ENCODE results near the gene ESPN. TPM values are rescaled to one million over a fixed set of nuclear protein-coding genes. Genes with fewer than 3 reads are reported as not detected.
"Not testable (repeated sequence)": the region's sequence is repeated elsewhere in the genome, so short reads cannot be mapped to it uniquely, and the experiment has no call there.

Gene ESPN
- total RNA-seq, 2 experiments from 2014 or later, result 0.83 to 1.5 TPM

DNA sequence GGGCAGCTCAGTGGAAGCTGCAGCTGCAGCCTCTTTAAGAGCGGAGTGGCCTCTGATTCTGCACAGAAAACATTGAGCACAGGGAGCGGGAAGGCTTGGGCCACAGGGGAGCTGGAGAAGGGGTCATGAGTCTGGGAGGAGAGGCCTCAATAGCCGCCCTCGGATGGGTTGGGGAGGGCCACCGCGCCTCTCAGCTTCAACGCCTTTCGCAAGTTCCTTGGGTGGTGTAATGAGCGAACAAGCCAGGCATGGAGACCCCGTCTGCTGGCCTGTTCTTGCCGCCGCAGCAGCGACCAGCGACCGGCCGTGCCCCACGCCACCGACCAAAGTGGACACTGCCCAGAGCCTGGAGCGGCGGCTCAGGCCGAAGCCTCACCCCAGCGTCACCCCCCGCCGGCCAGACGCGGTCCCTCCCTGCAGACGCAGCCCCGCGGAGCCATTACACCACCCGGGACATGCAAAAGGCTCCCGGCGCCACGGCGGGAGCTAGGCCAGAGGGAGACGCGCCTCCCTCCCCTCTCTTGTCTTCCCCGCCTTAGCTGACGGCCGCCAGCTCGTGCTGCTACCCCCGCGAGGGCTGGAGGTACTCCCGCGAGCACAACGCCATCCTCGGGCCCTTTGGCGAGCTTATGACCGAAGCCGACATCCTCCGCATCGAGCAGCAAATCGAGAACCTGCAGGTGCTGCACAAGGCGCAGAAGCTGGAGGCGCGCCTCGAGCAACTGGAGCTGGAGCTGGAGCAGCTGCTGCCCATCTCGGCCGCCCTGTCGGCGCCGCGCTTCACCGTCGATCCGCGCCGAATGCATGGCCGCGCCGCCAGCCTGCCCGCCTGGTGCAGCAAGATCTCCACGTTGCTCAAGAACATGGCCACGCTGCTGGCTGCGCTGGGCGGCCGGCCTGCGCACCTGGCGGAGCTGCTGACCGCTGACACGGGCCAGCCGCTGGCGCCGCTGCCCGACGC, 29.6 kb downstream of the ESPN start:
- POLR2A ChIA-PET, result not testable (repeated sequence)
- H3K27me3 Mint-ChIP-seq, result peaks cover 33% of the 10 kb centered on the region
- DNase-seq, result peak; percentile 34

DNA sequence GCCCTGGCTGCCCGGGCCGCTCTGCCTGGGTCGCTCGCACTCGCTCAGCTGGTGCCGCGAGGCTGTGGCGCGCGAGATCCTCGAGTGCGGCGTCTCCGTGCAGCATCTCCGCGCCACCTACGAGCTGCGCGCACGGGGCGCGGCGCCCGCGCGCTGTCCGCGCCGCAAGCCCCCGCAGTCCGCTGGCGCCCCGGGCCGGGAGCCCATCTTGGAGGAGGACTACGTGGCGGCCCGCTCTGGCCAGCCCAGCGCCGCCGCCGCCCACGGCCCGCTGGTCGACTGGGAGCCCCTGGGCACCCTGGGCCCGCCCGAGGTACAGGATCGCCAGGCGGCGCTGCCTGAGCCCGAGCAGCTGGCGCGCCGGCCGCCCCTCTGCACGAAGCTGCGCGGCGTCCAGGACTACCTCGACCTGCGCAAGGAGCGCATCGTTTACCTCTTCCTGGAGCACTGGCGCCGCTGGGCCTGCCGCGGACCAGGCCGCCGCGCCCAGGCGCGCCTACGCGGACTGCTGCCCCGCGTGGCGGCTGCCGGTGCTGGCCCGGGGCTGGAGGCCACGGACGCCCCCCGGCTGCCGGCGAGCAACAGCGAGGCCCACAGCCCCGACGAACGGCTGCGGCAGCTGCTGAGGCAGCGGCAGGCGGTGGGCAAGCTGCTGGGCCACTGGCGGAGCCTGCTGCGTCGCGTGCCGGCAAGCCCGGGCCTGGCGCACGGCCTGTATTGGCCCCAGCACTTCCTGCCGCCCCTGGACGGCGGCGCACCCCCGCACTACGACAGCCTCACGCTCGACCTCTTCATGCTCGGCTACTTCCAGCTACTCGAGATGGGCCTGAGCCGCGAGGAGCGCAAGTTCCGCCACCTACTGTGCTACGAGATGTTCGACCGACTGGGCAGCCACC, 30.5 kb downstream of the ESPN start:
- Mint-ChIP-seq H3K36me3 (no peaks in the 10 kb centered on the region), H3K27ac (no peak overlapping the region), H3K27me3 (peaks cover 25% of the 10 kb centered on the region), H3K4me1 (ENCODE audit: low read depth) (peaks cover 18% of the 10 kb centered on the region), H3K9me3 (no peaks in the 10 kb centered on the region), H3K4me3 (no peak overlapping the region)
- POLR2A ChIA-PET, result no interaction called here
- CTCF ChIA-PET, result interaction anchor here (0.7 to 3.5 kb wide), 10 partner anchors 9 to 208 kb away, joined by 3 to 36 read pairs (median 4); no protein-coding TSS in a partner anchor
- intact Hi-C loops (cut with micrococcal nuclease), result no loop called here
- DNase-seq, result peak; percentile 49

More for the DNA sequence above, 29.6 kb downstream of the ESPN start:
- H3K27ac Mint-ChIP-seq; H3K4me3 Mint-ChIP-seq; H3K36me3 Mint-ChIP-seq; H3K9me3 Mint-ChIP-seq; intact Hi-C loops (cut with micrococcal nuclease): not testable (repeated sequence)
- H3K4me1 Mint-ChIP-seq (ENCODE audit: low read depth), result peaks cover 19% of the 10 kb centered on the region
- CTCF ChIA-PET, result interaction anchor here (0.7 to 3.5 kb wide), 10 partner anchors 9 to 207 kb away, joined by 3 to 36 read pairs (median 4); no protein-coding TSS in a partner anchor

DNA sequence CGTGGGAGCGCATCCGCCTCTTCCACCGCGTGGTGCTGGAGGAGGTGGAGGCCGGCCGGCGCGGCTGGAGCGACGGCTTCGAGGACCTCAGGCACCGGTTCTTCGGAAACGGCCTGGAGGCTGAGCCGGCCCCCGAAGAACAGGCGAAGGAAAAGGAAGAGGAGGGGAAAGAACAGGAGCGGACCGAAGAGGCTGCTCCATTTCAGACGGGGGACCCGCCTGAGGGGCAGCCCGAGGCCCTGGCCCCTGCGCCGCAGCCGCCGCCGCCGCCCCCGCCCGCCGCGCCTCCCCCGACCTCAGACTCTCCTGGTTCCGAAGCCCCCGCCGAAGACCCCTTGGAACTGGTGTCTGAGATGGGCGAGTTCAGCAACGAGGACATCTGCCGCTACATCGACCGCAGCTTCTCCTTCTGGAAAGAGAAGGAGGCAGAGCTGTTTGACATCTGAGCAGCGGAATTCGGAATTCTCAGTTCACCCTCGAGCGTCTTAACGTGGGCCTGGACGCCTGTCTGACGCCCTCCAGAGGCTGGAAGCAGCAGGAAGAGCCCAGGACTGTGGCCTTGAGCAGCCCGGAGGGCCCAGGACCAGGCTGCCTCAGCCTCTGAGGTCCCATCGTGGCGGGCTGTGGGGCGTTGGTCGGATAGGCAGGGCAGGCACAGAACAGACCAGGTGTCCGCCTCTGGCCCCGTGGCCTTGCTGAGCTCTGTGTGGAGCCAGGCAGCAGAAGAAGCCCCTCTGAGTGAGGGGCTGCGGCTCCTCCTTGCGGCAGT, 31.4 kb downstream of the ESPN start:
- H3K27ac Mint-ChIP-seq; H3K4me3 Mint-ChIP-seq; intact Hi-C loops (cut with micrococcal nuclease); POLR2A ChIA-PET; H3K36me3 Mint-ChIP-seq; H3K9me3 Mint-ChIP-seq; DNase-seq: not testable (repeated sequence)
- H3K4me1 Mint-ChIP-seq (ENCODE audit: low read depth), result peaks cover 27% of the 10 kb centered on the region
- H3K27me3 Mint-ChIP-seq, result peaks cover 18% of the 10 kb centered on the region
- CTCF ChIA-PET, result interaction anchor here (1.8 to 3.5 kb wide), 5 partner anchors 8 to 208 kb away, joined by 5 to 36 read pairs (median 10); no protein-coding TSS in a partner anchor

DNA sequence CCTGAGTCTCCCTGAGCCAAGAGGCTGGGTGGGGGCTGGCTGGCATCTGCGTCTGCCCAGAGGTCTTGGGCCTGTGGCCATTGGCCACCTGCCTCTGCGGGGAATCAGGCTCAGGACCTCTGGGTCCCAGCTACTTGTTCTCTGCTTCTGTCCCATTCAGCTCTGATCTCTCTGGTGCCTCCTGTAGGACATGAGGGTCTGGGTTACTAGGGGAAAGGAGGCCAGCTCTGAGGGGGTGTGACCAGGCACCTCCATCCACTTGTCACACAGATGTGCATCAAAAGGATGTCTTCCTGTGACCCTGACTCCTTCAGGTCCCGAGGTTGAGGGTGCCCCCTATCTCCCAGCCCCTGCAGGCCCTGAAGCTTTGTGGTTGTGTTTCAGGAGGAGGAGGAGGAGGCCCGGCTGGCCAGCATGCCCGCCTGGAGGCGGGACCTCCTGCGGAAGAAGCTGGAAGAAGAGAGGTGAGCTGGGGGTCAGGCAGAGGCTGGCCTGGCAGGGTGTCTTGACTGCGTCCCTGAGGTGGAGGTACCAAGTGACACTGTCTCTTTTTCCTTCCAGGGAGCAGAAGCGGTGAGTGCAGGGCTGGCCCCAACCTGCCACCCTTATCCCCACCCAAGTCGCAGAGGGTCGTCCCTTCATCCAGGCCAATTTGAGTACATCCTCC, 32.4 kb downstream of the ESPN start:
- H3K4me1 Mint-ChIP-seq (ENCODE audit: low read depth), result peaks cover 35% of the 10 kb centered on the region
- H3K4me3 Mint-ChIP-seq, result no peak overlapping the region
- peaks cover 16% of the 10 kb centered on the region for H3K27me3 Mint-ChIP-seq
- intact Hi-C loops (cut with micrococcal nuclease), result no loop called here
- CTCF ChIA-PET, result interaction anchor here (0.9 to 3.5 kb wide), 3 partner anchors 10 to 17 kb away, joined by 3 to 36 read pairs (median 6); no protein-coding TSS in a partner anchor
- peaks cover 14% of the 10 kb centered on the region for H3K36me3 Mint-ChIP-seq
- no peak overlapping the region for H3K27ac Mint-ChIP-seq
- H3K9me3 Mint-ChIP-seq, result no peaks in the 10 kb centered on the region
- DNase-seq, result no peak
- POLR2A ChIA-PET, result no interaction called here

DNA sequence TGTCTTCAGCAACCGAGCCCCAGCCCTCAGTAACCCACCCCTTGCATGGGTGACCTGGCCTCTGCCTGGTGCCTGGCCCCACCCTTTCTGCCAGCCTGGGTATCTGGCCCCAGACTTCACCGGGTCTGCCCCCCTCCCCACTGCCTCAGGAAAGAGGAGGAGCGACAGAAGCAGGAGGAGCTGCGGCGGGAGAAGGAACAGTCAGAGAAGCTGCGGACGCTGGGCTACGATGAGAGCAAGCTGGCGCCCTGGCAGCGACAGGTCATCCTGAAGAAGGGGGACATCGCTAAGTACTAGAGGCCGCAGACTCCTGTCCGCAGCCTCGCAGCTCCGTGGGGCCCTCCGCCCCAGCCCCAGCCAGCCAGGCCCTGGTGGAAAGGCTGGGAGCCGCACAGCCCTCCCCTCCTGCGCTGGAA, 35.3 kb downstream of the ESPN start:
- CTCF ChIA-PET, result interaction anchor here (0.8 to 3.2 kb wide), 9 partner anchors 12 to 214 kb away, joined by 3 to 22 read pairs (median 6); partner anchors contain the start of gene PLEKHG5
- peak overlapping the region; percentile 95 for H3K27ac Mint-ChIP-seq
- H3K9me3 Mint-ChIP-seq, result no peaks in the 10 kb centered on the region
- H3K36me3 Mint-ChIP-seq, result peaks cover 35% of the 10 kb centered on the region
- POLR2A ChIA-PET, result interaction anchor here (0.6 to 1.5 kb wide), 6 partner anchors 10 to 224 kb away, joined by 3 to 8 read pairs (median 4); partner anchors contain the start of gene ICMT
- peak; percentile 86 for DNase-seq
- peaks cover 2% of the 10 kb centered on the region for H3K27me3 Mint-ChIP-seq
- H3K4me1 Mint-ChIP-seq (ENCODE audit: low read depth), result peaks cover 53% of the 10 kb centered on the region
- peak overlapping the region; percentile 81 for H3K4me3 Mint-ChIP-seq
- intact Hi-C loops (cut with micrococcal nuclease), result loop anchor here (2.0 to 5.0 kb wide), 2 partner anchors 143 to 263 kb away; partner anchors contain the start of genes KLHL21 and RPL22

DNA sequence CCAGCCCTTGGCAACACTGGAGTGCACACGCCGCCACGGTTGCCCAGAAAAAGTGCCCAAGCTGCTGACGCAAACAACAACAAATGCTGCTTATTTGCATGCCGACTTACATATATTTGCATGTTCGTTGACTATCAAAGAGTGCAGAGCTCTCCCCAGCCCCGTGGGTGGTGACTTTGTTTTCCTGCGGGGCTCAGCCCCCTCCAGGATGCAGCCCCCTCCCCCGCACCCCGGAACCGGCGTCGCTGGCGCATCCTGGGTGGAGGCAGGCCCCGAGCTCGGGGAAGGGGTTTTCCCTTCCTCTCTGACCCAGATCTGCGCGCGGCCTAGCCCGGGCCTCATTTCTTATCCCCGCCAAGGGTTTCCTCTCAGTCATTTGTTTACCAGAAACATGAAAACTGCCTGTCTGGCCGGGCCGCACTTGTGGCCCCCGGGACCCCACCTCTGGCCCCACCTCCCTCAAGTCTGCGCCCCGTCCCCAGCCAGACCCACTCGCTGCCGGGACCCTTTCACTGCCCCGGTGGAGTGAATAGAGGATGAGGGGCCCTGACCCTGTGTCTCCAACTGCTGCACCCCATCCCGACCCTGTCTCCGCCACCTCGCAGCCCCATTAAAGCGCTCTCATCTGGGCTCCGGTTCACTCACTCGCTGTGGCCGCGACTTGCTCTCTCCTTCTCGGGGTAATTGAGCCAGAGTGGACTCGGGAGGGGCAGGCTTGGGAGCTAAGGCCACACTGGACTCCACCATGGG, 35.9 kb downstream of the ESPN start:
- intact Hi-C loops (cut with micrococcal nuclease), result loop anchor here (2.0 to 5.0 kb wide), 2 partner anchors 142 to 263 kb away; partner anchors contain the start of genes KLHL21 and RPL22
- peaks cover 35% of the 10 kb centered on the region for H3K36me3 Mint-ChIP-seq
- H3K27ac Mint-ChIP-seq, result peak overlapping the region; percentile 95
- ChIA-PET CTCF (interaction anchor here (0.8 to 3.2 kb wide), 8 partner anchors 12 to 214 kb away, joined by 3 to 22 read pairs (median 9); partner anchors contain the start of gene PLEKHG5), POLR2A (interaction anchor here (0.6 to 1.5 kb wide), 7 partner anchors 11 to 225 kb away, joined by 3 to 8 read pairs (median 4); partner anchors contain the start of gene ICMT)
- DNase-seq, result peak; percentile 94
- H3K9me3 Mint-ChIP-seq, result no peaks in the 10 kb centered on the region
- H3K4me3 Mint-ChIP-seq, result peak overlapping the region; percentile 81
- H3K4me1 Mint-ChIP-seq (ENCODE audit: low read depth), result peaks cover 52% of the 10 kb centered on the region
- H3K27me3 Mint-ChIP-seq, result peaks cover 2% of the 10 kb centered on the region

DNA sequence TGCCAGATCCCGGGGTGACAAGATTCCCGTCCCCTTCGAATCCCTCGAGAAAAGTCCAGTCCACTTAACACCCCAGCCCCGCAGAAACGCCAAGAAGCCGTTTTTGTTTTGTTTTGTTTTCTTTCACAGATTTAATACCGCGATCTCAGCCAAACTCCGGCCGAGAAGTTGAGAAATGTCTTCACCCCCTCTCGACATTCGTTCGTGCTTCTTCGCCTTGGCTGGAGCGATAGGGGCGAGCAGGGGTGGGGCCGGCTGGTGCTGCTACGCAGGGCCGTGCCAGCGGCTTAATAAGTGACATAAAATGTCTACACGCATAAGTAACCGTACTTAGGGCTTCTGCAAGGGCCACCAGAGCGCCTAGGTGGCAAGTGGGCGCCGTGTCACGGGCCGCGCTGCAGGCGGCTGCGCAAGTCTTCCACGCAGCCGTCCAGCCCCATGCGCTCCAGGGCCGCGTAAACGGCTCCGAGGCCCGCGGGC, 36.5 kb downstream of the ESPN start:
- ChIA-PET CTCF (interaction anchor here (1.4 to 3.2 kb wide), 5 partner anchors 11 to 38 kb away, joined by 5 to 22 read pairs (median 14); partner anchors contain the start of gene PLEKHG5), POLR2A (interaction anchor here (1.0 to 1.5 kb wide), 4 partner anchors 12 to 226 kb away, joined by 3 to 8 read pairs (median 4); no protein-coding TSS in a partner anchor)
- intact Hi-C loops (cut with micrococcal nuclease), result loop anchor here (2.0 to 5.0 kb wide), 2 partner anchors 142 to 264 kb away; partner anchors contain the start of genes KLHL21 and RPL22
- Mint-ChIP-seq H3K27ac (peak overlapping the region; percentile 95), H3K27me3 (peaks cover 2% of the 10 kb centered on the region), H3K36me3 (peaks cover 35% of the 10 kb centered on the region), H3K4me3 (peak overlapping the region; percentile 81), H3K4me1 (ENCODE audit: low read depth) (peaks cover 50% of the 10 kb centered on the region), H3K9me3 (no peaks in the 10 kb centered on the region)
- DNase-seq, result no peak

DNA sequence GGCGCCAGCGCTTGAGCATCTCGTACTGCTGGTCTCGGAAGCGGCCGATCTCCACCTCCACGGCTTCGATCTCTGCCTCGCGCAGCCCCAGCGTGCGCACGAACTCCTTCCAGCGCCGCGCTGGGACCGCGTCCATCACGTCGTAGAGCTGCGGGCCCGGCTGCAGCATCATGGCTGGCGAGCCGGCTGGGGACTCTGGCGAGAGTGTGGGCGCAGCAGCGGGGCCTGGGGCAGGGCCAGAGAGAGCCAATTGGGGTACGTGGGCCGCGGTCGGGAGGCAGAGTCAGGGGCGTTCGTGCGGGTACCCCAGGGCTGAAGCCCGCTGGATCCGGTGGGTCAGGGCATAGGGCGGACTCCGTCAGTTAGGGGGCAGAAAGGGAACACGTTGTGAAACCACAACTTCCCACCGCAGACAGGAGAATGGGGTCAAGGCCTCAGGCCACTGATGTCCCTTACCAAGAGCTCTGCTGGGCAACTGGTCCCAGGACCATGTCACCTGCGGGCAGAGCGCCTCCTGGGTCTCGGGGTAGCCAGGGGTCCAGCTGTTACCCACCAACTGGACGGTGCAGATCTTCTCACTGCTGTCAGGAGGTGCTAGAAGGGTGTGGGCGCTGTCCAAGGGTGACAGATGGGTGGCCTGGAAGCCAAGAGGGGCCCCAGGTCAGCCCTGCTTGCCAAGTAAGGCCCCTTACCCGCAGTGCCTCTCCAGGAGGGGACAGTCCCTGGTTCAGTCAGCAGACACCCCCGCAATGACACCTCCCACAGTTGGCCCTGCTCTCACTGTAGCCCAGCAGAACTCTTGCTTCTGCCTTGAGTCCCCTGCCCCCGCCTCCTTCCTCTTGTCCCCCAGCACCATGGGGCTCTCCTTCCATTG, 37.2 kb downstream of the ESPN start:
- H3K27ac Mint-ChIP-seq, result peak overlapping the region; percentile 81
- ChIA-PET CTCF (interaction anchor here (0.9 to 2.9 kb wide), 5 partner anchors 11 to 39 kb away, joined by 3 to 12 read pairs (median 4); no protein-coding TSS in a partner anchor), POLR2A (no interaction called here)
- intact Hi-C loops (cut with micrococcal nuclease), result loop anchor here (2.0 to 5.0 kb wide), 2 partner anchors 141 to 264 kb away; partner anchors contain the start of genes KLHL21 and RPL22
- no peaks in the 10 kb centered on the region for H3K9me3 Mint-ChIP-seq
- peak; percentile 60 for DNase-seq
- no peaks in the 10 kb centered on the region for H3K27me3 Mint-ChIP-seq
- H3K36me3 Mint-ChIP-seq, result peaks cover 35% of the 10 kb centered on the region
- peaks cover 55% of the 10 kb centered on the region for H3K4me1 Mint-ChIP-seq (ENCODE audit: low read depth)
- H3K4me3 Mint-ChIP-seq, result peak overlapping the region; percentile 15
